Mesendoderm (in vitro differentiated cells): ENCODE data around the gene KCNH2.
A peak's percentile ranks its signal among the peaks of the same experiment; 100 is the strongest.

ENCODE experiments used
- DNase-seq: peaks from one replicate; pipeline ENCODE4 v3.0.0; 2013
- H2AK5ac ChIP-seq: 2 replicates; pipeline ENCODE4 v1.6.1; 2013; ENCODE audit warnings: low read length, inconsistent platforms
- H2BK120ac ChIP-seq: 2 replicates; pipeline ENCODE4 v1.6.1; 2013; ENCODE audit warnings: low read depth, mild to moderate bottlenecking, low read length, moderate library complexity, mixed read lengths
- H2BK15ac ChIP-seq: replicated peaks from 2 replicates; pipeline ENCODE4 v1.6.1; 2013; ENCODE audit warnings: low read depth, mild to moderate bottlenecking, moderate library complexity
- H2BK5ac ChIP-seq: 2 replicates; pipeline ENCODE4 v1.6.1; 2013; ENCODE audit warnings: low read length, inconsistent platforms
- H3K18ac ChIP-seq: 2 replicates; pipeline ENCODE4 v1.6.1; 2013; ENCODE audit warnings: mild to moderate bottlenecking, low read length, mixed read lengths
- H3K23ac ChIP-seq: one replicate; pipeline ENCODE4 v1.6.1; 2013; ENCODE audit warnings: low read length
- H3K27ac ChIP-seq: 2 replicates; pipeline ENCODE4 v1.5.1; 2013; ENCODE audit warnings: low read depth, mild to moderate bottlenecking, inconsistent platforms, low read length, moderate library complexity
- H3K27me3 ChIP-seq: 2 replicates; pipeline ENCODE4 v1.6.1; 2013; ENCODE audit warnings: low read length, control low read depth, mild to moderate bottlenecking, inconsistent platforms; ENCODE audit not compliant: insufficient read depth, poor library complexity
- H3K36me3 ChIP-seq: 2 replicates; pipeline ENCODE4 v1.6.1; 2013; ENCODE audit warnings: low read length, inconsistent platforms; ENCODE audit not compliant: control insufficient read depth, insufficient read depth
- H3K4ac ChIP-seq: one replicate; pipeline ENCODE4 v1.6.1; 2013; ENCODE audit warnings: low read depth, mild to moderate bottlenecking, low read length, moderate library complexity
- H3K4me1 ChIP-seq: 2 replicates; pipeline ENCODE4 v1.6.1; 2013; ENCODE audit warnings: low read depth, low read length, inconsistent platforms; ENCODE audit not compliant: control insufficient read depth
- H3K4me2 ChIP-seq: 2 replicates; pipeline ENCODE4 v1.6.1; 2013; ENCODE audit warnings: low read length
- H3K4me3 ChIP-seq: 2 replicates; pipeline ENCODE4 v1.5.1; 2013; ENCODE audit warnings: mild to moderate bottlenecking, low read length
- H3K56ac ChIP-seq: one replicate; pipeline ENCODE4 v1.6.1; 2013; ENCODE audit warnings: low read length
- H3K79me1 ChIP-seq: 2 replicates; pipeline ENCODE4 v1.6.1; 2013; ENCODE audit warnings: low read length, inconsistent platforms
- H3K79me2 ChIP-seq: 2 replicates; pipeline ENCODE4 v1.6.1; 2013; ENCODE audit warnings: mild to moderate bottlenecking, low read length; ENCODE audit not compliant: control insufficient read depth, insufficient read depth
- H3K9ac ChIP-seq: 2 replicates; pipeline ENCODE4 v1.6.1; 2013; ENCODE audit warnings: low read length, inconsistent platforms
- H4K5ac ChIP-seq: one replicate; pipeline ENCODE4 v1.6.1; 2013; ENCODE audit warnings: low read length
- H4K8ac ChIP-seq: one replicate; pipeline ENCODE4 v1.6.1; 2013; ENCODE audit warnings: low read depth, mild to moderate bottlenecking, control low read depth, low read length, moderate library complexity
- WGBS: extraction: QIAGEN DNeasy Blood & Tissue Kit; methylation state at CpG from one replicate; pipeline ENCODE4 v1.1.7; 2013; ENCODE audit warnings: low lambda C conversion rate, missing lambda C conversion rate; ENCODE audit not compliant: insufficient coverage; ENCODE audit errors: extremely low coverage; 5-methylcytosine and 5-hydroxymethylcytosine counted together

KCNH2 gene

DNA sequence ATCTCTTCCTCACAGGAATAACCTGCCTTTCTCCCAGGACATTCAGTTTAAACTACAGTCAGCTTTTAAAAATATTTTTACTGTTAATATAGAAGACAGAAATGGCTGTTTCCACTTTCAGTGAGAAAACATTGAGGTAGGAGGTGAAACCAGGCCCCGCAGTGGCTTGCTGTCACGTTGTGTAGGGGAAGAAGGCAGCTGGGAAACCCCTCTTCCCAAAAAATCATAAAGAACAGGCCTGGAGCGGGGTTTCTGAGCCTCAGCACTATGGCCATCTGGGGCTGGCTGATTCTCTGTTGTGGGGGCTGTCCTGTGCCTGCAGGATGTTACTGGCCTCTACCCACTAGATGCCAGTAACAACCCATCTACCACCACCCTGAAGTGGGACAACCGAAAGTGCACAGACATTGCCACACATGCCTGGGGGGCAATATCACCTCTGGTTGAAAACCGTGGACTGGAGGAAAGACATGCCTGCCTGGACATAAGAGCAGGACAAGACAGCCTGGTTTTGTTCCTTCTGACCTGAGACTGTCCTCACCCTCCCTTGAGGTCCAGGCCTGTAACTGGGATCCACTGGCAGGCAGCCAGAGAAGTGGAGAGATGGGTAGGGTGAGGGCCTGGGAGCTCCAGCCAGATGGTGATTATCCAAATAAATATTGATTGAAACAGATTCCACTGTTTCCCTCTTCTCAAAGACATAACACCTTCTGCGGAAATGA lies 43.9 kb downstream of the KCNH2 start:
- WGBS, result no CpG with 5 or more reads among the region's 6 CpGs

DNA sequence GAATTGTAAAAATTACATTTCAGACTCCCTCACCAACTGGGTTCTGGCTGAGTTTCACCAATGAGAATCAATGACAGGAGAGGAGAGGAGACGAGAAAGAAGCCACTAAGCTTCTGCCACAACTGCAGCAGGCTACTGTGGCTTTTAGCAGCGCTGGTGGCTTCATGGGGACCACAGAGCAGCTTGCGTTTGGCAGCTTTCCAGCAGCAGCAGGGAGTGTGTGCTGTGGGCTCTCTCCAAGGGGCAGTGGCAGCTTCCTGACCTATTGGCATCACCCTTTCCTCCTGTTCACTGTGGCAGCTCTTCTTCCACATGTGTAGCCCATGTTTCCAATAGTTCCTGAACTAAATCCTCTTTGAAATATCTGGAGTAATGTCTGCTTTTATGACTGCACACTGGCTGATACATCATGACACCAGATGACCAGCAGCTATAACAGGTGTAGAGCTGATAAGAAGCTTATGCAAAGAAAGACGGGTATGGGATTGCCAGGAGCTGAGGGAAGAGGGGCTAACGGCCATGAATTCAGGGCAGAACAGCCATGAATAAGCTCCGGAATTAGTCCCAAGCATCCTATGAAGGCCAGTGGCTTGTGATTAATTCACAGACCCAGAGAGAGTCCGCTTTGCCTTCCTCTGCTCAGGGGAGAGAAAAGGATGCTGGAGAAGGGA lies 46.8 kb downstream of the KCNH2 start:
- Histone ChIP-seq H3K56ac (no peak overlapping the region), H2BK5ac (no peak overlapping the region), H3K4me1 (no peaks in the 10 kb centered on the region), H3K79me2 (no peaks in the 10 kb centered on the region), H3K4me3 (no peak overlapping the region), H3K23ac (no peak overlapping the region), H3K36me3 (no peaks in the 10 kb centered on the region), H3K4me2 (no peak overlapping the region), H3K18ac (no peak overlapping the region), H3K27ac (peak overlapping the region; percentile 22), H2BK15ac (no peak overlapping the region), H2AK5ac (no peak overlapping the region), H2BK120ac (no peak overlapping the region), H3K79me1 (no peaks in the 10 kb centered on the region), H4K5ac (no peak overlapping the region), H4K8ac (no peak overlapping the region), H3K4ac (no peak overlapping the region), H3K27me3 (no peaks in the 10 kb centered on the region), H3K9ac (no peak overlapping the region)
- WGBS, result no CpG with 5 or more reads among the region's 7 CpGs
- no peak for DNase-seq

More for the DNA sequence above, 43.9 kb downstream of the KCNH2 start:
- no peaks in the 10 kb centered on the region for H3K79me1 ChIP-seq
- H3K23ac ChIP-seq, result no peak overlapping the region
- H4K8ac ChIP-seq, result no peak overlapping the region
- no peaks in the 10 kb centered on the region for H3K27me3 ChIP-seq
- no peak overlapping the region for H3K27ac ChIP-seq
- no peak overlapping the region for H4K5ac ChIP-seq
- no peaks in the 10 kb centered on the region for H3K36me3 ChIP-seq
- no peaks in the 10 kb centered on the region for H3K4me1 ChIP-seq
- DNase-seq, result no peak
- no peak overlapping the region for H2BK15ac ChIP-seq
- H3K4ac ChIP-seq, result no peak overlapping the region
- H3K9ac ChIP-seq, result no peak overlapping the region
- no peak overlapping the region for H3K18ac ChIP-seq
- H2BK5ac ChIP-seq, result no peak overlapping the region
- no peaks in the 10 kb centered on the region for H3K79me2 ChIP-seq
- H3K56ac ChIP-seq, result no peak overlapping the region
- H3K4me2 ChIP-seq, result no peak overlapping the region
- no peak overlapping the region for H2BK120ac ChIP-seq
- no peak overlapping the region for H2AK5ac ChIP-seq
- H3K4me3 ChIP-seq, result no peak overlapping the region

DNA sequence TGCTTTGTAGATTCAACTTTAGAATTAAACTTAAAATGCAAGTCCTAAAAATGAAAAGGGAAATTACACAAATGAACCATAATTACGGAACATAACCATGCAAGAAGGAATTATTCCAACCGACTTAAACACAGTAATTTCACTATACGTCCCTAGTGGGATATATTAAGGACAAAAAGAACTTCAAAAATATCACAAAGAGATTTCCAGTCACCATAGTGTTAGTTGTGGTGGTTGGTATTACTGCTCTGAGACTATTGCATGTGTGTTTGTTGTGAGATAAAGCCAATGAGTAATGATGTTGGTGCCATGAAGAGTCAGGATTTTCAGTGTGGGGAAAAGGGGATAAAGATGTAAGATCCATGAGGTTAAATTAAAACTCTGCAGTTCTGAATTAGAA lies 49.6 kb downstream of the KCNH2 start:
- no peaks in the 10 kb centered on the region for H3K27me3 ChIP-seq
- H3K36me3 ChIP-seq, result no peaks in the 10 kb centered on the region
- H3K4ac ChIP-seq, result no peak overlapping the region
- no peak overlapping the region for H4K5ac ChIP-seq
- no peak overlapping the region for H3K56ac ChIP-seq
- H3K4me2 ChIP-seq, result no peak overlapping the region
- no CpG with 5 or more reads among the region's 3 CpGs for WGBS
- no peak overlapping the region for H3K23ac ChIP-seq
- H3K79me1 ChIP-seq, result no peaks in the 10 kb centered on the region
- H2BK5ac ChIP-seq, result no peak overlapping the region
- H3K79me2 ChIP-seq, result no peaks in the 10 kb centered on the region
- H3K27ac ChIP-seq, result no peak overlapping the region
- no peak overlapping the region for H3K18ac ChIP-seq
- H4K8ac ChIP-seq, result no peak overlapping the region
- H3K4me3 ChIP-seq, result no peak overlapping the region
- no peak for DNase-seq
- H3K9ac ChIP-seq, result no peak overlapping the region
- H2AK5ac ChIP-seq, result no peak overlapping the region
- H2BK15ac ChIP-seq, result no peak overlapping the region
- H2BK120ac ChIP-seq, result no peak overlapping the region
- no peaks in the 10 kb centered on the region for H3K4me1 ChIP-seq

DNA sequence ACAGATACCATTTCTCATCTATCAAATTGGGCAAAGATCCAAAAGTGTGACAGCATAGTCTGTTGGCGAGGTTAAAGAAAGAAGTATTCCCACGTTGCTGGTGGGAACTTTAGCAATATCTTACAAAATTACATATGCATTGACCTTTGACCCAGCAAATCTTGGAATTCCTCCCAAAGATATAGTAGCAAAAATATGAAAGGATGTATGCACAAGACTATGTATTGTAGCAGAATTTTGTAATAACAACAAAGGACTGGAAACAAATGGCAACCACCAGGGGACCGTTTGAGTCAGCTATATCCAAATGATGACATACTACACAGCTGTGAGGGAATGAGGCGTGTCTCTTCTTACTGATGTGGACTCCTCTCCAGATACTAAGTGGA lies 50.2 kb downstream of the KCNH2 start:
- Histone ChIP-seq H3K4me3 (no peak overlapping the region), H3K79me2 (no peaks in the 10 kb centered on the region), H2BK5ac (no peak overlapping the region), H3K79me1 (no peaks in the 10 kb centered on the region), H3K4ac (no peak overlapping the region), H2BK15ac (no peak overlapping the region), H3K4me1 (no peaks in the 10 kb centered on the region), H3K23ac (no peak overlapping the region), H2BK120ac (no peak overlapping the region), H3K36me3 (no peaks in the 10 kb centered on the region), H3K56ac (no peak overlapping the region), H3K4me2 (no peak overlapping the region), H4K5ac (no peak overlapping the region), H3K27me3 (no peaks in the 10 kb centered on the region), H3K9ac (no peak overlapping the region), H3K18ac (no peak overlapping the region), H4K8ac (no peak overlapping the region), H3K27ac (no peak overlapping the region), H2AK5ac (no peak overlapping the region)
- WGBS, result no CpG with 5 or more reads among the region's 4 CpGs
- DNase-seq, result peak; percentile 19

DNA sequence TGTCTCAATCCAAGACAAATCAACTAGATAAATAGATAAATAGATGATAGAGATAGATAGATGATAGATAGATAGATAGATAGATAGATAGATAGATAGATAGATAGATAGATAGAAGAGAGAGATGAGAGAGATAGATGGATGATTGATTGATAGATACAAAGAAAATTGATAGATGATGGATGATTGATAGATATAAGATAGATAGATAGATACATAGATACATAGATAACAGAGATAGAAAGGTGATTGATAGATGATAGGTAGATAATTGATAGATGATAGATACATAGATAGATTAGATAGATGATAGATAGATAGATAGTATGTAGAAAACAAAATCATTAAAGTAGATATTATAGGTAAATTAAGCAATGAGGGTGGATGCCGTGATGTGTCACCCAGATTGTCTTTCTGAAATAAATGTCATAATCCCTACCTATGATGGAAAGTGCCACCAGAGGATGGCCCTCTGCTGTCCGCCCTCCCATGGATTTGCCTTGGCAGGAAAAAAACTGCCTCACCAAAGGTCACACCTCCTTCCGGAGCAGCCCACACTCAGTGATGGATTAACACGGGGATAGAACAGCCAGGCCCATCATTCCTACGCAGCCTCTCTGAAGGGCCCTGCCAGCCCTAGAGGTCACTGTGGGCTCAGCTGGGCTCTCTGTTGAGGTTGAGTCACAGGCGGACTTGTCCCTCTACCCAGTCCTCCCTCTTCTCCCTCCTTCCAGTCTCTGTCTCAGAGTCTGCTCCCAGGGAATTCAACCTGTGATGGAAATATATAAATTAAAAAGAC lies 50.8 kb downstream of the KCNH2 start:
- no peak overlapping the region for H2BK120ac ChIP-seq
- H3K9ac ChIP-seq, result no peak overlapping the region
- H3K23ac ChIP-seq, result no peak overlapping the region
- no peaks in the 10 kb centered on the region for H3K27me3 ChIP-seq
- no CpG with 5 or more reads among the region's 6 CpGs for WGBS
- H3K79me1 ChIP-seq, result no peaks in the 10 kb centered on the region
- no peak overlapping the region for H3K27ac ChIP-seq
- no peak overlapping the region for H3K4me3 ChIP-seq
- no peaks in the 10 kb centered on the region for H3K79me2 ChIP-seq
- H2BK5ac ChIP-seq, result no peak overlapping the region
- H3K18ac ChIP-seq, result no peak overlapping the region
- H4K5ac ChIP-seq, result no peak overlapping the region
- no peak overlapping the region for H3K56ac ChIP-seq
- H3K4ac ChIP-seq, result no peak overlapping the region
- no peak overlapping the region for H2BK15ac ChIP-seq
- H4K8ac ChIP-seq, result no peak overlapping the region
- DNase-seq, result peak; percentile 64
- no peak overlapping the region for H3K4me2 ChIP-seq
- no peak overlapping the region for H2AK5ac ChIP-seq
- no peaks in the 10 kb centered on the region for H3K36me3 ChIP-seq
- no peaks in the 10 kb centered on the region for H3K4me1 ChIP-seq
